Measurements from ENCODE around the gene MRPS25. TPM values are rescaled to one million over a fixed set of nuclear protein-coding genes. Genes with fewer than 3 reads are reported as not detected.

The MRPS25 gene
- 17.8 TPM for total RNA-seq

DNA sequence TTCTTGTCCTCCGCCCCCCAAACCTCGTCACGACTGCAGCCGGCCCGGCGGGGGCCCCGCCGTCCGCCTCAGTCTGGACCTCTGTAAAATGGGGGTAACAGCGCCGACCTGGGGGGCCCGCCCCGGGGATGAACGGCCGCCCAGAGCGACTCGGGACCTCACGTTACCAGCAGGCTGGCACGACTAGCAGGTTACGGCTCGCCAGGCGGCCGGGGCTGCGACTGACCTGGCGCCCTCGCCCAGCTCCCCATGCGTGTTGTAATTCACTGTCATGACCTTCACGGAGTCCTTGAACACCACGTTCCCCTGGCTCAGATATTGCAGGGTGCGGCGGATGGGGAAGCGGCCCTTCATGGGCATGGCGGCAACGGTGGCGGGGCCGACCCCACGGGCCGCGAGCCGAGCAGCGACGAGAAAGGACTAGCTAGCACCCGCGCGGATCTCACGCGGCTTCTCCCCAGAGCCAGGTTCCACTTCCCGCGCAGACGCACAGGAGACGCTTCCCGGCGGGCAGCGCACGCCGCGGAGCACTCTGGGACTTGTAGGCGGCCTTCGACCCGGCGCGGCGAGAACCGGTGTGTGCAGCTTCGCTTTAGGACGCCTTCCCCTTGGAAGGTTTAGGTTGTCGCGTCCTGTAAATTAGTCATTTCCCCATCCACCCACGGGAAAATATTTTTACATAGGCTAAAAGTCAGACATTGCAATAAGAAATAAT, at the start of gene MRPS25:
Gene MRPS25, minus strand, starts transcription at position 481 of the 715 bp plus-strand sequence. Its CDS starts 121 bp downstream, at position 360.
- DNase-seq = peak; percentile 80

DNA sequence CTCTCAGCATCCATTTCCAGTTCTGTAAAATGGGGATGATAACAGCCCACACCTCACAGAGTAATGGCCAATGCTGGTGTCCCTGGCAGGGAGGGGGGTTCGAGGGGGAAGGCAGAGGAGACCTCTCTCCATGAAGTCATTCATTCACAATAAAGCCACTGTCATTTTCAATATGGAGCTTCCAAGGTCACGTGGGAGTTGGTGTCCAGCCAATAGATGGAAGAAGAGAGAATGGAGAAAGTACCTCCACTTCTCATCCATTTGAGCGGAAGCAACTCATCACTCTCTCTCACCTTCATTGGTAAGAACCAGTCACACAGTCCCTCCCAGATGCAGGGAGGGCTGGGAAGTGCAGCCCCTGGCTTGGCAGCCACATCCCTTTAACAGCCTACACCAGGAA, 48.8 kb upstream of the MRPS25 start:
- DNase-seq = no peak

DNA sequence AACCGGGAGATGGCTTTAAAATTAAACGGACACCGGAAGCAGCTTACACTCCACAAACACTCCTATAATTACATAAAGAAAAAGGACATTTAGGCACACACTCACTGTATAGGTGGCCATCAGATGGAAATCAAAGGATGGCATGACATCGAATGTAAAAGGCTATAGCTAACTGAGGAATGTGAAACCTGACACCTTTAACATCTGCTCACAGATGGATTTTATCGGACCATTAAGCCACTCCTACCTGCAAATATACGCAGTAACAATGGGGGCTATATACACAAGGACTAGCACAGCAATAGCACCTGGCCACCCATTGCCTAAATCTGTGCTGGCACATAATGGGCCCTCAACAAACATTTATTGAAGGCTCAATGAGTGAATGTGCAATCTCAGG, 48.4 kb upstream of the MRPS25 start:
- DNase-seq = no peak

DNA sequence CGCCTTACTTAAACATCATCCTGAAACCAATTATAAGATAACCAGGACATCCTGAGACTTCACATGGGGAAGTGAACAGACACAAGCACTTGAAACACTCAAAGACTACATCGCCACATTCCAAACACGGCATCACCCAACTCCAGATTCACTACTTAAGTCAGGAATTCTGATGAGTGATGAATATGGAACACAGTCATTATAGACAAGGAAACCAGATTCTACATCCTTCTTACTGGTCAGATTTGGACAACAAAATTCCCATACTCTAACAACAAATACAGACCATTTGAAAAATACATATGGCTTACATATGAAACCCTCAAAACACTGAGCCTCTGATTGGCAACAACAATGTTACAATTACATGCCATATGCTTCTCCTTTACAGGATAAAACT, 46.9 kb upstream of the MRPS25 start:
- no peak for DNase-seq

DNA sequence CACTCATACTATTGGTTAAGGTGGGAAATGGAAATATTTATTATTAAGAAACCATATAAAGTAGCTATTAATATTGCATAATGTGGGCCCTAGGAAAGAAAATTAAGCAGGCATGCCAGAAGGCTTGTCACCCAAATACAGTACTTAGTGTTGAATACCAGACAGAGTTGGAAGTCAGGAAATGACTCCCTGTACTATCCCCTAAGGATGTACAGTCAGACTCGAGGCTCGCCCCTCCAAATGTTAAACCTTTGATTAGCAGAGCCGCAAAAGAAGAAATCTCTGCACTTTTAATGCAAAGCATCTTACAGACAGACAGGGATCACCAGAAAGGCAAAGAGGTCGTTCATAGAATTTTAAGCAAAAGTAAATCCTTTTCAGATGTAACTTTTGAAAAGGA, 45.1 kb upstream of the MRPS25 start:
- DNase-seq = no peak

DNA sequence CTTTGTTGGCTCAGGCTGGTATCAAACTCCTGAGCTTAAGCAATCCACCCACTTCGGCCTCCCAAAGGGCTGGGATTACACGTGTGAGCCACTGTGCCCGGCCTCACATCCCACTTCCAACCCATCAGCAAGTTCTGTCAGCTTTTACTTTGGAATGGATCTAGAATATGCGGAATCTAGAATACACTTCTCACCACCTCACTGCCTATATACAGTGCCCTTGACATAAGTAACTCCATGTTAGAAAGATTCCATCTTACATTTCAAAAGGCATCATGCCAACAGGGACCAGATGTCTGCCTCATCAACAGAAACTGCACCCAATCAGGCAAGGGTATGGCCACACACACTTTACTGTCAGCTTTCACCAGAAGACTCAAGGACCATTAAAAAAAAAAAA, 43.8 kb upstream of the MRPS25 start:
- no peak for DNase-seq

DNA sequence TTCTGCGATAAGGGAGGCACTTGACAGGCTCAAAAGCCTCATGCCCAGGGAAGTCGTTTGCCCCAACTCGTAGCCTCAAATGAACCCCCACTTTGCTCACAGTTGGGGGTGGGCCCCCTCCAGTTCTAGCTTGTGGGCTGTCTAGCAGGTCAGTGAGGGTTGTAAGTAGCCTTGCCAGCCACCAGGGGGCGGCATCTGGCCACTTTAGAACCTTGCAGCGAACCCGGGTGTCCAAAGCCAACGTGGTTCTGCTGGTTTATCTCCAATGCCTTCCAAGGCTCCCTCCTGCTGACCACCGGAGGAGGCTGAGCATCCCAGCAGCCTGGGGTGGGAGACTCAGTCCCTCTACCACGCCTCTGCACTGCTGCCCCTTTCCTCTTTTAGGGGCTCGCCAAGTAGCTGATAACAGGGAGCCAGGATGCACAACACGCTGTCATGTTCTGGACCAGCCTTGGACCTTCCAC, 43.0 kb upstream of the MRPS25 start:
- peak; percentile 48 for DNase-seq

DNA sequence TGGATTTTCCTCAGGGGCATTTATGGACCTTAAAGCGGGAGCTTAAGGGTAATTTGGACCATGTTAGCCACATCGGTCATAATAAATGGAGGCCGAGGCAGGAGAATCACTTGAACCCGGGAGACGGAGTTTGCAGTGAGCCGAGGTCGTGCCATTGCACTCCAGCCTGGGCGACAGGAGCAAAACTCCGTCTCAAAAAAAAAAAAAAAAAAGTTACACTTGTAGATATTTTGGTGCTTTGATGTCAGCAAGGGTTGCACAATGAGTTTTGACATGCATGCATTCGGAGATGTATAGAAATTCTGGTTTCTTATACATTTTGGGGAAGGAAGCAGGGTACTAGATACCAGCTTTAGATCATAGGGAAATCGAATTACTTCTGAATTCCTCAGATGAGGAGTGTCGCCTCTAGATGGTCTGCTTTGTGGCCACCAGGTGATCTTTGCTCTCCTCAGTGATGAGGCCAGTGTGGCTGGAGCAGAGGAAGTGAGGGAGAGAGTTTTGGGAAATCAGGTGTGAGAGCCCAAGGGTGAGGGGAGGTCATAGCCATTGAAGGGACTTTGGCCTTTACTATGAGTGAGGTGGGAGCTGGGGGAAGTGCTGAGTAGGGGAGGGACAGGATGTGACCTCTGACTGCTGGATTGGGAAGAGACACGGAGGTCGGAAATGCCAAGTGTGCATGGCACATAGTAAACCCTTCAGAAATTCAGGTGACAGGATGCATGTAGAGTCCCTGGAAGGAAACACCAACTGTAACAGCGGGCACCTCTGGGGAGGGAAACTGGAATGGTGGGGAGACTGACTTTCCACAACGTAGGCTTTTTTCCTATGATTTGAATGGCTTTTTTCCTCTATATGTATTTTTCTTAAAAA, 42.2 kb upstream of the MRPS25 start:
- DNase-seq = no peak

DNA sequence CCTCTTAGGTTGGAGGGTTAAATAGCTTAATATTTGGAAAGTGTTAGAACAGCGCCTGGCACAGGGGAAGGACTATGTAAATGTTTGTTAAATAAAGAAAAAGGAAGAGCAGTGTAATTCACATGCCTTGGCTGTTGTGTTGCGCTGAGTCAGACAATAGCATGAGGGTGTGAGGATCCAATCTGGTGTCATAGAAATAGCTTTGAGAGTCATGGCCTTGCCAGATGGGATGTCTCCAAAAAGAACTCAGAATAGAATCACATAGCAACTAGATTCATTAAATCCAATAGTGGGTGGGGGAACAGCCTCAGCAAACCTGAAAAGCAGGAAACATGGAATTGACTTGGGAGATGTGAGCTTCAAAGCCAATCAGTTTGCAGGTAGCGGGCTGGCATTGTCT, 37.7 kb upstream of the MRPS25 start:
- no peak for DNase-seq

DNA sequence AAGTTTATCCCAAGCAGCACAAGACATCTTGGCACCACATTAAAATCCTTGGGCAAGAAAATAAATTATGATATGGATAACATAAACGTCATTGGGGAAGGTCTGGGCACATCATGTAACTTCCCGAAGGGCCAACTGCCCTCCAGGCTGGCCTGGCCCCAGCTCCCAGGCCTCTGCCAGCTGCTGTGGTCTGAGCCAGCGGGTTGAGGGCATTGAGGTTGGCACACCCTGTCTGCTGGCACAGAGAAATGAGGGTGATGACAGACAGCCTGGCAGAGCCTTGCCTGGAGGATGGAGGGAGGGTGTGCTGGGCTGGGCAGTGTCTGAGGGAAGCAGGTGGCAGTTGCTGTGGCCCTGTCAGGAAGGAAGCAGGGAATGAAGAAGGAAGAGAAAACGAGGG, 37.1 kb upstream of the MRPS25 start:
- DNase-seq = peak; percentile 61

DNA sequence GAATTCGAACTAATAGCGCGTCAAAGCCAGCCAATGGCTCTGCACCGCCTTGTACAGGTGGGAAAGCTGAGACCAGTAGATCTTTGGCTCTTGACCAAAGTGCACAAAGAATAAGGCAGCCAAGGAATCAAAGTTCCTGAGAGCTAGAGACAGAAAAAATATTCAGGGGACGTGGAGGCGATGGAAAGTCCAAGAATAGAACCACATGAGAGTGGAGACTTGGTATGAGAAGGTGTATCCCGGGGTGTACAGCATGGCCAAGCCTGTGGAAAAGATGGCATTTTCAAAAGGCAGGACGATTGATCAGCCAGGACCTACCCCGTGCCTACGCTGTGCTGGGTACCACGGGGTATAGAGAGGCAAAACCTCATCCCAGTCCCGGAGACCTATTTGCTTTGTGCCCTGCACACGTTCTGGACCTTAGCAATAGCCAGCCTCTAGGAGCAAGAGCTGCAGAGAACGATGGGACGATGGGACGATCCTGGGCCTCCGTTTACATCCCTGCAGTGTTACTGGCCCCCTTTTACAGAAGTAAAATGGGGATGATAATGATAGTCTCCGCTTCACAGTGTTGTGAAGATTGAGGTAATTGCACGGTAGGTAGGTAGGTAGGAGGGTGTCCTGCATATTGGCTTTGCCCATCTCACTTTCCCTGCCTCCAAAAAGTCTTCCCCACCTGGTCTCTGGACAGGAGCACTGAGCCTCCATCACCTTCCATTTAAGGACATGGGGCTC, 34.4 kb upstream of the MRPS25 start:
- DNase-seq = peak; percentile 12

DNA sequence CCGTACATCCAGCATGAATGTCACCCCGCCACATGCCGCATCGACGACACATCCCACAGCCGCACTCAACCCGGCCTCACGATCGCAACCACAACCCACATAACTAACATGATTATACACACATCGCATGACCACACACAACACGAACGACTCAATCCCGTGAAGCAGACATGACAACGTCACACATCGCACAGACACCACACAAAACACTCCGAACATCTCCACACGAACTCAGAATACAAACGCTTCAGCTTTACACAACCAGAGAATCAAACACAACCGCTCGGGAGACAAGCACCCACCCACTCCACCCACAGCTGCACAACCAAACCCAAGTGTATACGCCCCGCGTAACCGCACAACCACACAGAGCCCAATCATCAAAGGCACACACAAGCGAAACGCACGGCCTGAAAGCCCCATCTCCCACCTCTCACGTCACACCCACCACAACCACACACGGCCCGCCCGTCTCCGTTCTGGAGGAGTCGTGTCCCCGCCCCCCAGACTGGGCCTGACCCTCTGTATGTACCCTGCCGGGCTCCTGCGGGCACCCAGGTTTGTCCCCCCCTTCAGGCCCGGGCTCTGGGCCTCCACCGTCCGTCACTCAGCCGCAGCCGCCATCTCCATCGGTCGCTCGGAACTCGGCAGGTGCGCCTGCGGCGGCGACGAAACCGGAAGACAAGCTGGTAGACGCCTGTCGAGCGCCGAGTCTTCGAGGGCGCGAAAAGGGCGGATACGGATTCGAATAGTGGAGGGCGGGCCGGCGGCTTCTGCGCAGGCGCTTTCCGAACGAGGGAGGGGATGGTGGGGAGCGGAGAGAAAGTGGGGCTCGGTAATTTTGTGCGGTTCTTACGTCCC, 33.6 kb upstream of the MRPS25 start, which contains the start of gene RBSN:
Gene RBSN, minus strand, starts transcription at position 646 of the 861 bp plus-strand sequence. CDS start 3,028 bp downstream, outside the sequence.
- DNase-seq = peak; percentile 93

DNA sequence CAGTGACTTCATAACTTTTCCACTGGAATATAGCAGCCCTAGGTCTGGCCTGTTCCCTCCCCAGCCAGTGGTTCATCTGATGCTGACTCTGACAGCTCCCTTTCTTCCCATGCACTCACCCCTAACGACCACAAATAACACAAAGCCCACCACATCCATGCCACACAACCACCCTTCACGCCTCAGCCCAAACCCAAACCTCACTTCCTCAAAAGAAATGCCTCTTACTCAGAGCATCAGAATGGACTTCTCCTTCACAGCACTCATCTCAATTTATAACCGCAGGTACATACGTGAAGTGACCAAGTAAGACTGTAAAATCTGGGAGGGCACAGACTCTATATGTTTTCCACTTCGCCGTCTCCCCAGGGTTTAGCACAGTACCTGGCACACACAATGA, 32.8 kb upstream of the MRPS25 start:
- DNase-seq = no peak

DNA sequence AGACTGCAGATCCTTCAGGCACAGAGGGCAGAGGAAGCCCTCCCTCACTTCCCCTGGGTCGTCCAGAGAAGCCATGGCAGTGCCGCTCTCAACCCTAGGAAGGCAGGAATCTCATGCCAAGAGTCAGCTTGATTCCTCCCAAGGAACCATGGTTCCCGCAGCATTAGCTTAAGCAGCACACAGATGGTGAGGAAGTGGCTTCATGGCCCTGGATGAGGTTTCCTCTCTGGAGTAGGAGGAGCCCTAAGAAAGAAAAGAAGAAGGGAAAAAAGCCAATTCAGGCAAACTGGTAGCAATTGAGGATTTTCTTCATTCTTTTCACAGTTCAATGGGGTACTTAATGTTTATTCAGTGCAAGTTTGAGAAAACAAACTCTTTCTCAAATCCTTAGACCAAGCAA, 30.9 kb upstream of the MRPS25 start:
- DNase-seq = no peak

DNA sequence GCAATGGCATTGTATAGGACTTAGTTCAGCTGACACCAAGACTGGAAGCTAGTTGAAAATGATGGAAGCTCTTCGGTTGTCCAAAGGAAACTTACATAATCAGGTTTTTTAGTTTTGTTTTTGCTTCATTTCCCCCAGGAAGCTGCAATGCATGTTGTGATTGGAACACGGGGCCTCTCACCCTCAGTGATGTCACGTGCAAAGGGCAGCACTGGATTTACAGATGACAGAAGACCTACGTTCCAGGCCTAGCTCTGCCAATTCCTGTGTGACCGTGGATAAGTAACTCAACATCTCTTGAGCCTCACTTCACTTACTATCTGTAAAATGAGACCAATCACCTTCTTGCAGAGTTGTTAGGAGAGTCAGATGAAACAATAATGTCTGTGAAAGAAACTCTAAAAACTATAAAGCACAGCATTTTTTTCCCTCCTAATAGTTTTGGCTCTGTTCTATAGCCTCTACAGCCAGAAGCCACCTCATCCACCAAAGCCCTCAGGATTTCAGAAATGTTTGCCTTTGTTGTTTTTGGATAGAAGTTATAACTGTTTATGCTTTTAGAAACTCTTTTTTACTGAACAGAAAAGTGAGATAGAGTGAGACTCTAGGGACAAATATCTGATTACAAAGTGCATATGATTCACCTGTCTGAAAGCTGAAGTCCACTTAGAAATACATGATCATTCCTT, 29.2 kb upstream of the MRPS25 start:
- no peak for DNase-seq

DNA sequence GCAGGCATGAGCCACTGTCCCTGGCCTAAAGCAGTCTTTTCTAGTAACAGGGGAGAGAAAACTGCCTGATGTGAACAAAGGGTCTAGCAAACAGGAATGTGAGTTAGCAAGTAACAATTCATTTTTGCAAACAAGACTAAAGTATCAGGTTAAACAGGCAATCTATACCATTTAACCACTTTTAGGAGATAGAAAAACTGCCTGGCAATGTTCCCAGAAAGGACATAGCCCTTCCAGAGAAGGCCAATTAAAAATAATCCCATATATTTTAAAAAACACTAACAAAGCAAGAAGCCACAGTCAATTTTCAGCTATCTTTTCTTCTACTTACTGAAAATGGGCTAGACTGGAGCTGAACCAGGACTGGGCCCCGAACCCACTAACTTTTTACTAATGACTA, 27.6 kb upstream of the MRPS25 start:
- no peak for DNase-seq

DNA sequence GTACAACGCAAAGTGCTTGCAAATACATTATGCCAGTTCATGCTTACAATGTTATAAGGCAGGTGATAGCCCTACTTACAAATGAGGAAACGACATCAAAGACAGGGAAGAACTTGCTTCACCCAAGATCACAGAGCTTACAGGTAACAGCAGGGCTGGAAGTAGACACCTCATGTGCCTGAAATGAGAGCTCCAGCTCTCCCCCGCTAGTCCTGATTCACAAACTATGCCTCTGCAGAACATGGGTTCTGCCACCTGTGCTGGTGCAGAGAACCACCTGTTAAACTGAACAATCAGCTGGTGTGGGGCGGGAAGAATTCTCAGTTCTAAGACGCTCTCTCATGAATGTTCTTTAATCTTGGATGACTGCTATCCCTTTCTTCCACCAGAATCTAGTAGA, 26.5 kb upstream of the MRPS25 start:
- no peak for DNase-seq

DNA sequence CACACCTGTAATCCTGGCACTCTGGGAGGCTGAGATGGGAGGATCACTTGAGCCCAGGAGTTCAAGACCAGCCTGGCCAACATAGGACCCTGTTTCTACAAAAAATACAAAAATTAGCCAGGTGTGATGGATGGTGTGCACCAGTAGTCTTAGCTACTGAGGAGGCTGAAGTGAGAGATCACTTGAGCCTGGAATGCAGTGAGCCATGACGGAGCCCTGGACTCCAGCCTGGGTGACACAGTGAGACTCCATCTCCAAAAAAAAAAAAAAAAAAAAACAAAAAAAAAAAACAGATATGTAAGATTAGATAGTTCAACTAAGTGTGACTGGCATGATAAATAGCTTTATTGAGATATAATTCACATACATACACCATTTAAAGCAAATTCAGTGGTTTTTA, 24.1 kb upstream of the MRPS25 start:
- no peak for DNase-seq

DNA sequence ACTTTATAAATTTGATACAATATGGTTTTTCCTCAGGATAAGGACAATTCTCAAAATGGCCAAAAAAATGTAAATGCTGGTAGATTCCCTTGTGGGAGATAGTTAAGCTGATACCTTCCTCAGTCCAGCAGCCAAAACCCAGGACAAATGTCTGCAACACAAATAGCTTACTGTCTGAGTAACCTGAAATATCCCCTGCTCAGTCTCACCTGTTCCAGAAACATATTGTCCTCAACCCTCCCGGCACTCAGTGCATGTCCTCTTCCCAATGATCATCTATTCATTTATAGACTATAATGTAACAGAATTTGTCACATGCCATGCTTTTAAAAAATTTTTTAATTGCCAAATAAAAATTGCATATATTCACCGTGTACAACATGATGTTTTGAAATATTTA, 21.6 kb upstream of the MRPS25 start:
- no peak for DNase-seq

DNA sequence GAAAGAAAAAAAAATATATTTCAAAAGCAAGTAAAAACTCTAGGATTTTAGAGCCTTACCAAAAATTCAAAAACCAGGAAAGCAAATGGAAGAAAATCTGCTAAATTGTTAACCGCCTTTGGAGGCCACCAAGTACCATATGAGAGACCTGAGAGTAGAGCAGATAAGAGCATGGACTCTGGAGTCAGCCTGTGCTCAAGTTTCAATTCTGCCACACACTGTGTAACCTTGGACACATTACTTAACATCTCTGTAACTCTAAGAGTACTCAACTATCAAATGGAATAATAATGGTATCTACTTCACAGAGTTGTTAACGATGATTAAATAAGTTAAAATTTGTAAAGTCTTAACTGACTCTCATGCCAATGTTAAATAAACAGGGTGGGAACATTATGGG, 21.1 kb upstream of the MRPS25 start:
- DNase-seq = no peak

DNA sequence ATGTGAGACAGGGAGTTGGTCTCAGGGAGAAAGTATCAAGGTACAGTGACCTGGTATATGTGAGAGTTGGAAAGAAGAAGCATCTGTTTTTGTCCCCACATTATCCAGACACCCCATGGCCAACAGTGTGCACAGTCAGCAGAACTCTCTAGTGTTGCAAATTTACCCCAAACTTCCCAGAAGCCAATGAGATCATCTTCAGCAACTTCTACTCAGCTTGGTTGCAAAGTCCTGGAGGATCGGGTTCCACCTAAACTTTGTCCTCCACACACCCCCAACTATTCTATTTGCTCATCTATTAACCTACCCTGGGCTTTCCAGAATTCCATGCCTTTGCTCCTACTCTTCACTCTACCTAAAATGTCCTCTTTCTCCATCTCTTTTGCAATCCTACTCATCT, 18.1 kb upstream of the MRPS25 start:
- DNase-seq = no peak

Data from occipital lobe (tissue), 2 donors.